Neutrophil (primary cell): ENCODE results near the gene FZR1.
A peak's percentile ranks its signal among the peaks of the same experiment; 100 is the strongest.

Source experiments
- H3K27ac ChIP-seq: fragments of 200-600 bp; sonication (generic); 2 replicates; pipeline ENCODE4 v1.5.1; 2016; ENCODE audit warnings: mild to moderate bottlenecking, moderate library complexity
- H3K27me3 ChIP-seq: fragments of 200-600 bp; sonication (generic); 2 replicates; pipeline ENCODE4 v1.6.0; 2016; ENCODE audit warnings: mild to moderate bottlenecking
- H3K36me3 ChIP-seq: fragments of 200-600 bp; sonication (generic); 2 replicates; pipeline ENCODE4 v1.5.1; 2017
- H3K4me1 ChIP-seq, 2 experiments: fragments of 200-600 bp in 1 of 2; sonication (generic) in 1 of 2; 1 replicate in 1 of 2; 2 replicates in 1 of 2; pipeline versions ENCODE4 v1.5.1 to v1.6.1; 2013 to 2016; ENCODE audit warnings: low read depth in 1 of 2, low read length in 1 of 2, mild to moderate bottlenecking in 1 of 2, moderate library complexity in 1 of 2; ENCODE audit not compliant: control insufficient read depth in 1 of 2, insufficient read depth in 1 of 2
- H3K4me3 ChIP-seq, 2 experiments: fragments of 200-600 bp in 1 of 2; sonication (generic) in 1 of 2; 1 replicate in 1 of 2; 2 replicates in 1 of 2; pipeline ENCODE4 v1.5.1; 2013 to 2016; ENCODE audit warnings: low read depth in 1 of 2, low read length in 1 of 2, mild to moderate bottlenecking in 1 of 2, moderate library complexity in 1 of 2
- H3K9me3 ChIP-seq: fragments of 200-600 bp; sonication (generic); 2 replicates; pipeline ENCODE4 v1.5.1; 2016
- TF ChIP-seq, protein P1 (sequence below): fragments of 200-600 bp; sonication (generic); IDR thresholded peaks from 2 replicates; pipeline ENCODE4 v1.5.1; 2016; ENCODE audit warnings: antibody characterized with exemption

The FZR1 gene

DNA sequence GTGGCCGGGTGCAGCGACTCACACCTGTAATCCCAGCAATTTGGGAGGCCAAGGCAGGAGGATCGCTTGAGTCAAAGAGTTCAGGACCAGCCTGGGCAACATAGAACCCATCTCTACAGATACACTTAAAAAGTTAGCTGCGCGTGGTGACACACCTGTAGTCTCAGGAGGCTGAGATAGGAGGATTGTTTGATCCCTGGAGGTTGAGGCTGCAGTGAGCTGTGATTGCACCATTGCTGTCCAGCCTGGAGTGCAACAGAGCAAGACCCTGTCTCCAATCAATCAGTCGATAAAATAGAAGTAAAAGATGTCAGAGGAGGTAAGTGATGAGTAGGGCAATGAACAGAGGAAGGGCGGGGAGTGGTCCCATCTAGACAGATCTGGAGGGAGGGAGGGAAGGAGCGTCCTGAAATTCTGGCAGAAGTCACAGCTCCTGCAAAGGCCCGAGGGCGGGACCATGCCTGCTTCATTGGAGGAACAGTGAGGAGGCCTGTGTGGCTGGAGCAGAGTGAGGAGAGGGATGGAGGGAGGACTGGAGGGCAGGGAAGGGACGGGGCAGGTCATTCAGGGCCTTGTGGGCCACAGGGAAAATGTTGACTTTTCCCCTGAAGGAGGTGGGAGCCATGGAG, 35.5 kb upstream of the FZR1 start:
- no peaks in the 10 kb centered on the region for H3K4me1 ChIP-seq
- H3K4me3 ChIP-seq = no peak overlapping the region
- no peak overlapping the region for H3K27ac ChIP-seq
- no peaks in the 10 kb centered on the region for H3K9me3 ChIP-seq
- TF ChIP-seq, protein P1, sequence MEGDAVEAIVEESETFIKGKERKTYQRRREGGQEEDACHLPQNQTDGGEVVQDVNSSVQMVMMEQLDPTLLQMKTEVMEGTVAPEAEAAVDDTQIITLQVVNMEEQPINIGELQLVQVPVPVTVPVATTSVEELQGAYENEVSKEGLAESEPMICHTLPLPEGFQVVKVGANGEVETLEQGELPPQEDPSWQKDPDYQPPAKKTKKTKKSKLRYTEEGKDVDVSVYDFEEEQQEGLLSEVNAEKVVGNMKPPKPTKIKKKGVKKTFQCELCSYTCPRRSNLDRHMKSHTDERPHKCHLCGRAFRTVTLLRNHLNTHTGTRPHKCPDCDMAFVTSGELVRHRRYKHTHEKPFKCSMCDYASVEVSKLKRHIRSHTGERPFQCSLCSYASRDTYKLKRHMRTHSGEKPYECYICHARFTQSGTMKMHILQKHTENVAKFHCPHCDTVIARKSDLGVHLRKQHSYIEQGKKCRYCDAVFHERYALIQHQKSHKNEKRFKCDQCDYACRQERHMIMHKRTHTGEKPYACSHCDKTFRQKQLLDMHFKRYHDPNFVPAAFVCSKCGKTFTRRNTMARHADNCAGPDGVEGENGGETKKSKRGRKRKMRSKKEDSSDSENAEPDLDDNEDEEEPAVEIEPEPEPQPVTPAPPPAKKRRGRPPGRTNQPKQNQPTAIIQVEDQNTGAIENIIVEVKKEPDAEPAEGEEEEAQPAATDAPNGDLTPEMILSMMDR = no peak
- no peaks in the 10 kb centered on the region for H3K27me3 ChIP-seq
- H3K36me3 ChIP-seq = peaks cover 4% of the 10 kb centered on the region

DNA sequence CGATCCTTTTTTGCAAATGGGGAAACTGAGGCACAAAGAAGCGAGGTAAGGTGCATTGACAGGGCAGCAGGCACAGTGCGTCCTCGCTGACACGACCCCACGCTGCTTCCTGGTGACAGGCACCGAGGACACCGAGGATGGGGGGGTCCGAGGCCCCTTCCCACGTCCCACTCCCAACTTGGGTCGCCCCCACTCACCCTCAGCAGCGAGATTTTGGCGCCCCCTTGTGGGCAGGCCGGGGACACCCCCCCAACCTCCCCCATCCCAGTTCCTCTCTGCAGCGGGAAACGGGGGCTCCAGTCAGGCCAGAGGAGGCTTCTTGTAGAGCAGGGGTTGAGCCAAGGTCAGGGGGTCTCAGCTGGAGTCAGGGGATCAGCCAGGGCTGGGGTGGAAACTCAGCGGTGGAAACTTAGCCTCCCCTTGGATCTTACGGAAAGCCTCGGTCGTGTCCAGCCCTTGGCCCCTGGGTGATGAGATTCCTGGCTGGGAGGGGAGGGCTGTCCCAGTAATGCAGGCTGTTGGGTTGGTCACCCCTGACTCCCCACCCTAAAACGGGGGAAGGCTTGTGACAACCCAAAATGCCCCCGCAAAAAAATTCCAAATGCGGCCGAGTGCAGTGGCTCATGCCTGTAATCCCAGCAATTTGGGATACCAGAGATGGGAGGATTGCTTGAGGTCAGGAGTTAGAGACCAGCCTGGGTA, 34.0 kb upstream of the FZR1 start:
- Histone ChIP-seq H3K4me3 (no peak overlapping the region), H3K27me3 (no peaks in the 10 kb centered on the region), H3K4me1 (no peaks in the 10 kb centered on the region), H3K36me3 (no peaks in the 10 kb centered on the region), H3K27ac (no peak overlapping the region), H3K9me3 (no peaks in the 10 kb centered on the region)
- TF ChIP-seq, protein P1 = peak; percentile 59

DNA sequence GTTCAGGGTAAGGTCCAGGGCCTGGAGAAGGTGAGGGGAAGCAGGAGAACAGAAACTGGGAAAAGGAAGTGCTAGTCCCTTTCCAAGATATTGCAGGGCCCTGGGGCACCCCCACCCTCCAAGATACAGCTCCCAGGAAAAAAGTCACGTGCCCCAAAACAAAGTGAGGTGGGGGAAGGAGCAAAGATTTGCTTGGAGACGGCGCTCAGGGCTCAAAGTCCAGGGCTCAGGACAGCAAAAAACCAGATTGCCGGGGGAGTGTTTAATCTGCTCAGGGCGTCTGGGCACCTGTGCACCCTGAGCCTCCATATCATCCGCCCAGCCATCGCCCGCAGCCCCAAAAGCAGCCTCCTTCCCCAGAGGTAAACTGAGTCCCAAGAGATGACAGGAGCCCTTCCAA, 32.1 kb upstream of the FZR1 start:
- H3K4me1 ChIP-seq = peaks cover 0 to 6% of the 10 kb centered on the region in 2 experiments
- H3K27me3 ChIP-seq = no peaks in the 10 kb centered on the region
- TF ChIP-seq, protein P1 = no peak
- no peak overlapping the region for H3K4me3 ChIP-seq
- no peaks in the 10 kb centered on the region for H3K36me3 ChIP-seq
- no peaks in the 10 kb centered on the region for H3K9me3 ChIP-seq
- H3K27ac ChIP-seq = no peak overlapping the region

DNA sequence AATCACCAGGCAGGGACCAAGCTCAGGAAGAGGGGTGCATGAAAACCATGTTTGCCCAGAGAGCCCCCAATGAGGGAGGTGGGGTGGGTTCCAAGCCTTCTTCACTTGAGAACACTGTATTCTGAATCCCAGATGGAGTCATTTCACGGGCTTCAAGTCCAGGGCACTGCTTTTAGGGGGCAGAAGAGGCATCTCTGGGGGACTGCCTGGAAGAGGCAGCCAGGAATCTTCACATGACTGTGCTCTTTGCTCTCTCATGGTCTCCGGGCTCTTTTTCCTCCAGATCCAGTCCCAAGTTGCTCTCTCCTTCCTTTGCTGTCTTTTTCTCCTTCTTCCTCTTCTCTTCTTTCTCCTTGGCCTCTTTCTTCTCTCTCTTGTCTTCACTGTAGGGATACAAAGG, 31.5 kb upstream of the FZR1 start:
- Histone ChIP-seq H3K4me3 (no peak overlapping the region), H3K9me3 (no peaks in the 10 kb centered on the region), H3K36me3 (no peaks in the 10 kb centered on the region), H3K27ac (no peak overlapping the region), H3K27me3 (no peaks in the 10 kb centered on the region), H3K4me1 (peaks cover 3 to 10% of the 10 kb centered on the region in 2 experiments)
- TF ChIP-seq, protein P1 = no peak

DNA sequence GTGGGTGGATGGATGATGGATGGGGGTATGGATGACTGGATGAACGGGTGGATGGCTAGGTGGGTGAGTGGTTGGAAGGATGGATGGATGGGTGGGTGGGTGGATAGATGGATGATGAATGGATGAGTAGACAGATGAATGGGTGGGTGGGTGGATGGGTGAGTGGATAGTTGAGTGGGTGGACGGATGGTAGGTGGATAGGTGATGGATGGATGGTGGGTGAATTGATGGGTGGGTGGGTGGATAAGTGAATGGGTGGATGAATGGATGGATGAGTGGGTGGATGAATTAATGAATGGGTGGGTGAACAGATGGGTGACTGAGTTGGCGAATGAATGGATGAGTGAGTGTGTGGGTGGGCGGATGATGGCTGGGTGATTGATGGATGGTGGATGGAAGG, 30.7 kb upstream of the FZR1 start:
- peaks cover 3 to 17% of the 10 kb centered on the region in 2 experiments for H3K4me1 ChIP-seq
- H3K36me3 ChIP-seq = no peaks in the 10 kb centered on the region
- H3K9me3 ChIP-seq = no peaks in the 10 kb centered on the region
- H3K27me3 ChIP-seq = no peaks in the 10 kb centered on the region
- no peak overlapping the region for H3K4me3 ChIP-seq
- TF ChIP-seq, protein P1 = no peak
- no peak overlapping the region for H3K27ac ChIP-seq
